22Rv1 (cell line): ENCODE results near the gene MIS18BP1.

Experiments used
- CTCF ChIP-seq: fragments of 450-650 bp; IDR thresholded peaks from 2 replicates; pipeline ENCODE4 v1.5.1; 2017; ENCODE audit warnings: mild to moderate bottlenecking
- ZFX ChIP-seq: fragments of 450-650 bp; IDR thresholded peaks from 2 replicates; pipeline ENCODE4 v1.6.1; 2017; ENCODE audit warnings: antibody characterized with exemption, borderline replicate concordance

- TF ChIP-seq CTCF (no peak), ZFX (no peak)
Measured at GRCh38 chr14:45199230-45199629, 53.8 kb downstream of the MIS18BP1 start.
